SIG-M5 treated with dmso at 0.1 percent for 504 hours (cell line): Measurements from ENCODE around the gene RSF1.

Experiments used
- DNase-seq: peaks from one replicate; lab custom pipeline; 2025; ENCODE audit not compliant: unreplicated experiment; lab: John Stamatoyannopoulos, UW

The RSF1 gene

DNA sequence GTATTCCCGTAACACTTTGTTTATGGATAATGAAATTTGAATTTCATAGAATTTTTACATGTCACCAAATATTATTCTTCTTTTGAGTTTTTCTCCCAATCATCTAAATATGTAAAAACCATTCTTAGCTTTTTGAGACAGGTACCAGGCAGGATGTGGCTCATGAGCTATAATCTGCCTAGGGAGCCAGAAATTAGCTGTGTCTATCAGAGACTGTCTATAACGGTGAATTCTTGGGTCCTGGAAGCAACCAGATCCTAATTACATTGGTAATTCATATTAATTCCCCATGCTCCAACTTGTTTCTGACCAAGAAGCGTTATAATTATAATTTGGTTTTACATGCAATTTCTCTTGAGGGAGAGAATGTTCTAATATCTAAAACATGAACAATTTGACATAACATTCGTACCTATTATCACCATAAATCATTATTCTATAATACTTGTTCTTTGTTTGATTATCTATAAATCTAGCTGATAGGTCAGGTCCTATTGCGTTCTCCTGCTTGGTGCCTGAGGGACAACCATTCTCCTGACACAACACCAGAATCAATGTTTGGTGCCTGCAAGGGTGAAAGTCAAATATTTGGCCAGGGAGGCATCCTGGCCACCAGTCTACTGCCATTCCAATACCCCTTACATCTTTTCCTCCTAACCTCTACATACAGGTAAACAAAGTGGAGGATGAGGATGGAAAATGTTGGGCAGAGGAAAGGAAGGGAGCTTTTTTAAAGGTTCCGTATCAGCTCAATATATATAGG, 69.9 kb downstream of the RSF1 start:
- no peak for DNase-seq

DNA sequence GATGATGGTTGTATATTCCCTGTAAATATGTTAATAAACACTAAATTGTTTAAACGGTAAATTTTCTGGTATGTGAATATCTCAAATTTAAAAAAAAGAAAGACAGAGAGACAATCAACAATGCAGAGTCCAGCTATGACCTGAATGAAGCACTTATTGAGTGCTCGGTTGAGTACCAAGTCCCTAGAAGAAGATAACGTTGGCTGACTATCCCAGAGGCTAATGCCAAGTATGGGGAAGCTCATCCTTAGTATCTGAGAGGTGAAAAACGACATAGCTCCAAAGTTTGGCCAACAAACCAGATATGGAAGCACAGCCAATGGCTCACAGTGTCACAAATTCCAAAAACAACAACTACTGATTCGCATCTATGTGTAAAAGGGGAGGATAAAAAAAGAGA, 71.3 kb downstream of the RSF1 start:
- no peak for DNase-seq

DNA sequence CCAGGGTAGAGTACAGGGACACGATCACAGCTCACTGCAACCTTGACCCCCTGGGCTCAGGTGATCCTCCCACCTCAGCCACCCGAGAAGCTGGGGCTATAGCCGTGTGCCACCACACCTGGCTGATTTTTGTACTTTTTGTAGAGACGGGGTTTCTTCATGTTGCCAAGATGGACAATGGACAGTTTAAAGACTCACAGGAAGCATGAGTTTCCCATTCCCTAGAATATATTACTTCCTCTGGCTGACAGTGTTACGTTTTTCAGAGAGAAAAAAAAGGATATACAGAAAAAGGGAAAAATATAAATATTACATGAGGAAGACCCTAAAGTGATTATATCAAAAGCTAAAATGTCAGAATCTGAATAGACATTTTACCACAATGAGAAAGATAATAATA, 72.3 kb downstream of the RSF1 start:
- no peak for DNase-seq

GRCh38 chr11:77747381-77747969, 73.0 kb downstream of the RSF1 start:
- no peak for DNase-seq

DNA sequence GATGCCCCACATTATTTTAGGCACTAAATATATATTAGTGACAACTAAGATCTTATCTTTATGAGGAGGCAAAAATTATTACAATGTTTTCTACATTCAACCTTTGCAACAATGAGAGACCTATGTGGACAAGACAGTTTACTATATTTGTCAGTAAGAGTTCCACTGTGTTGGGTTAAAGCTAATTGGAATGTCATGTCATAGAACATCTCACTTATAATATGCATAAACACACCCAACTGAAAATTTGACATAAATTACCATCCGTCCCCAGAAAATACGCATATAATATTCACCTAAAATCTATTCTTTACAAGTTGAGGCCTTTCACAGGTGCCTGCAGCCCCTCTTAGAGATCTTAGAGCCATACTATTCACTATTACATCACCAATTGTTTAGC, 84.0 kb downstream of the RSF1 start:
- DNase-seq: no peak

DNA sequence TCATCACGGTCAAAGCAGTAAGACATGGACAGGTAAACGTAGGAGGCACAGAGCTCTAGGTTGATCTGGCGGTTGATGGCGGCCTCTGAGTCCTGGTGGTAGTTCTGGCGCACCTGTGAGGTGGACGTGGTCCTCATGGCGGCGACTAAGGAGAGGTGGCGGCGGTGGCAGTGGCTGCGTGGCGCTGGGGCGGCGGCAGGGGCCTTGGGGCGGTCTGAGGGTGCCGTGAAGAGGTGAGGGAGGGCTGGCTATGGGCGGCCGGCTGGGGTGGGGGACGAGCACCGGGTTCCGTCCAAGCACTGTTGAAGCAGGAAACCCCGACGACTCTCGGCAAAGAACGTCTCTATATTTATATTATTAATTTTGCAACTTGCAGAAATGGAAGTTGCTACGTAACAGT, 85.6 kb downstream of the RSF1 start:
- no peak for DNase-seq

DNA sequence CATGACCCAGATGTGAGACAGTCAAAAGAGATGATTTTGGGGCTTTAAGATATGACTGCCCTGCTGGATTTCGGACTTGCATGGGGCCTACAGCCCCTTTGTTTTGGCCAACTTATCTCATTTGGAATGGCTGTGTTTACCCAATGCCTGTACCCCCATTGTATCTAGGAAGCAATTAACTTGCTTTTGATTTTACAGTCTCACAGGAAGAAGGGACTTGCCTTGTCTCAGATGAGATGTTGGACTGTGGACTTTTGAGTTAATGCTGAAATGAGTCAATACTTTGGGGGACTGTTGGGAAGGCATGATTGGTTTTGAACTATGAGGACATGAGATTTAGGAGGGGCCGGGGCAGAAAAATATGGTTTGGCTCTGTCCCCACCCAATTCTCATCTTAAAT, 88.4 kb downstream of the RSF1 start:
- no peak for DNase-seq

DNA sequence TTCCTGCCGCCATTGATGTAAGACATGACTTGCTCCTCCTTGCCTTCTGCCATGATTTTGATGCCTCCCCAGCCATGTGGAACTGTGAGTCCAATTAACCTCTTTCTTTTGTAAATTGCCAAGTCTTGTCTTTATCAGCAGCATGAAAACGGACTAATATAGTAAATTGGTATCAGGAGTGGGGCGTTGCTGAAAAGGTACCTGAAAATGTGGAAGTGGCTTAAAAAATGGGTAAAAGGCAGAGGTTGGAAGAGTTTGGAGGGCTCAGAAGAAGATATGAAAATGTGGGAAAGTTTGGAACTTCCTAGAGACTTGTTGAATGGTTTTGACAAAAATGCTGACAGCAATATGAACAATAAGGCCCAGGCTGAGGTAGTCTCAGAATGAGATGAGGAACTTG, 89.7 kb downstream of the RSF1 start:
- DNase-seq: no peak

DNA sequence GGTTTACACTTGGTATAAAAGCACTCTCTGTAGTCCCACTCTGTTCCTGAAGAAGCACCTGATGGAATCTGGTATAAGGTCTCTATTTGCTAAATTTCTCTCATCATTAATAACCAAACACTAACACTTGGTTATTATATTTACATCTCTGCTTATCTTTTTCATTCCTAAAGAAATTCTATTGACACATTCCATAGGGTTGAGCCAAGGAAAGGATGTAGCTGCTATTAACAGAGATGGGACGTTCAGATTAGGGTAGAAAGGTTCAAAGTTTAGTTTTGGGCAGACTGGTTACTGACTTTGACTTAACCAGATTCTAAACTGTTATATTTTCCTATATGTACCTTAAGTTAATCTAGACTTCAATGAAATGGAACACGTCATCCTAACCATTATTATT, 91.5 kb downstream of the RSF1 start:
- no peak for DNase-seq

- no peak for DNase-seq
Measured at GRCh38 chr11:77728203-77728786, 92.2 kb downstream of the RSF1 start.

DNA sequence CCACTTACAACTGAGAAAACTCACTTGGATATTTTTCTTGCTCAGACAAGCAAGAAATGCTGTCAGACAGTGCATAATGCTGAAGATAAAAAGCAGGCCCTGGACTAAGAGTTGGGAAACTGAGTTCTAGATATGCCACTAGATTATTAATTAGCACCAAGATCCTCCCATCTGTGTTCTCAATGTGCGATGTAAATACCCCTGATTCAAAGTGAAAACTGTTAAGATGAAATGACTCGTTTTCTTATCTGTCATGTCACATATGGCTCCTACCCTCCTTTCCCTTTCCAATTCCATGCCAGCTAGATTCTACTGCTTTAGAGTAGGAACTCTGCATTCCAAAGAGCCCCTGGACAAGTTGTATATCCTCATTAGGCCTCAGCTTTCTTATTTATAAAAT, 94.0 kb downstream of the RSF1 start:
- no peak for DNase-seq

DNA sequence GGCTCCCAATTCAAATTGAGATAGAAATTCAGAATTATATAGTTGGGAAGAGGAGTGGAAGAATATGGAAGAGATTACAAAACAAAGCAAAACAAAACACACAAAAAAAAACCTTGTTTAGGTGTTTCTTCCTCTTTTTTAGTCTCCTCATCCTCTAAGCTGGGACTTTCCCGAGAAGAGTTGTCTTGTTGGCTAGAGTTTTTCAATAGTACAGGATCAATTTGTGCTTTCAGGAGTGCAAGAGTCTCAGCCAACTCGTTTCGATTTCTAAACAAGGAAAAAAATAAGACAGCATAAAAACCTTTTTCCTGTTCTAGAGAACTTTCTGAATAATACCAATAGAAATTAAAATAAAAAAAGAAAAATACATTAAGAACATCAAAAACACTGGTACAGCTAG, 95.1 kb downstream of the RSF1 start:
- no peak for DNase-seq

DNA sequence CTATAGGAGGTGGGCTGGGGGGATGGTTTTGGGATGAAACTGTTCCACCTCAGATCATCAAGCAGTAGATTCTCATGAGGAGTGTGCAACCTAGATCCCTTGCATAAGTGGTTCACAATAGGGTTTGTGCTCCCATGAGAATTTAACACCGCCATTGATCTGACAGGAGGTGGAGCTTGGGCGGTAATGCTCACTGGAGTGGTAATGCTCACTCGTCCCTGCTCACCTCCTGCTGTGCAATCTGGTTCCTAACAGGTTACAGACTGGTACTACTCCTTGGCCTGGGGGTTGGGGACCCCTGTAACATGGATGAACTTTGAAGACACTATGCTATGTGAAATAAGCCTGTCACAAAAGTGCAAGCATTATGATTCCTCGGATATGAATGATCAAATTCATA, 95.9 kb downstream of the RSF1 start:
- DNase-seq: no peak

- DNase-seq: no peak
Measured at GRCh38 chr11:77723024-77723423, 97.5 kb downstream of the RSF1 start.

- DNase-seq: no peak
Measured at GRCh38 chr11:77710358-77710757, 110.2 kb downstream of the RSF1 start.

DNA sequence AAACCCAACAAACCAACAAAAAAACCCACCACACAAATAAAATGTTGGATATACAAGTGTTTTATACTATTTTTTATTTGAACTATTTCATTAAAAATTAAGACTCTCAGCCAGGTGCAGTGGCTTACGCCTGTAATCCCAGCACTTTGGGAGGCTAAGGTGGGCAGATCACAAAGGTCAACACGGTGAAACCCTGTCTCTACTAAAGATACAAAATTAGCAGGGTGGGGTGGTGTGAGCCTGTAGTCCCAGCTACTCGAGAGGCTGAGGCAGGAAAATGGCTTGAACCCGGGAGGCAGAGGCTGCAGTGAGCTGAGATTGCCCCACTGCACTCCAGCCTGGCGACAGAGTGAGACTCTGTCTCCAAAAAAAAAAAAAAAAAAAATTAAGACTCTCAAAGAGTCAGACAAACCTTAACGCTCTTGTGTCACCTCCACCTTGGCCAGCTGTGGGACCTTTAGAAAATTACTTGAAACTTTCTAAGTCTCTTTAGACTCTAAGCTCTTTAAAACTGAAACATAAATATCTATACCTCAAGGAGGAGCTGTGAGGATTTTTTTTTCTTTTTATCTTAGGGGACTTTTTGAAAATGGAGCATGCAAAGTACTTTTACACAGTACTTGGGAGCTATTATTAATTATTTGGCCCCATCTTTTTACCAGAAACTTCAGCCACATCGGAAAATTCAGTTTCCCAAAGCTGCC, 114.5 kb downstream of the RSF1 start:
- DNase-seq: no peak

DNA sequence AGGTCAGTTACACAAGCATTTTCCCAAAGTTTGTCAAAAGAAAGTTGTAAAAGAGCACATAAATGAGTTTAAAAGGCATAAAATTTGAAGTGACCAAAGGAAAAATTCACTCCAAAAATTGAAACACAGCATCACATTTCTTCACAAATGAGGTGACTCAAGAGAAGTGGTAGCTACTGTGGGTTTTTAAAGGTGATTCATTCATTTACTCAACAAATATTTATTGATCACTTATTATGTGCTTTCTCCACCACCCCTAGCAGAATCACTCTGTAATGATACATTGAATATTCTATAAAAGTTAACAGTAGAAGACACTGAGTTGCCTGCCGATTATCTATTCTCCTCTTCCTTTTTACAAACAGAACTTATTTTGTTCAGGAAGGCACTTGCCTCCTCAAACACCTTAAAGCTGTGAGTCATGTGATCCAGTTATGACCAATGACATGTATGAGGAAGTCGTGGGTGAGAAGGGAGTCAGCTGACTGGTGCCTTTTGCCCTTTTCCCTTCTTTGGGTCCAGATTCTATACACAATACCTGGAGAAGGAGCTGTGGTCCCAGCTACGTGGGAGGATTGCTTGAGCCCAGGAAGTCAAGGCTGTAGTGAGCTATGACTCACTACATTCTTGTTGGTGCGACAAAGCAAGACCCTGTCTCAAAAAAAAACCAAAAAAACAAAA, 115.2 kb downstream of the RSF1 start:
- no peak for DNase-seq

DNA sequence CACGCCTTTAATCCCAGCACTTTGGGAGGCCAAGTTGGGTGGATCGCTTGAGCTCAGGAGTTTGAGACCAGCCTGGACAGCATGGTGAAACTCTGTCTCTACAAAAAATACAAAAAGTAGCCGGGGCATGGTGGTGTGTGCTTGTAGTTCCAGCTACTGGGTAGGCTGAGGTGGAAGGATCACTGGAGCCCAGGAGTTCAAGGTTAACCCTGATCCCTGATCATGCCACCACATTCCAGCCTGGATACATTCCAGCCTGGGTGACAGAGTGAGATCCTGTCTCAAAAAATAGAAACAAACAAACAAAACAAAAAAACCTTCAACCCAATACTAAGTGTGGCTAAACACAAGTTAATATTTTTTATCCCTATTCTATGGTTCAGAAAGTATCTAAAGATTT, 116.5 kb downstream of the RSF1 start:
- no peak for DNase-seq

GRCh38 chr11:77699425-77699824, 121.1 kb downstream of the RSF1 start:
- no peak for DNase-seq

- DNase-seq: no peak
Measured at GRCh38 chr11:77698896-77699295, 121.6 kb downstream of the RSF1 start.

DNA sequence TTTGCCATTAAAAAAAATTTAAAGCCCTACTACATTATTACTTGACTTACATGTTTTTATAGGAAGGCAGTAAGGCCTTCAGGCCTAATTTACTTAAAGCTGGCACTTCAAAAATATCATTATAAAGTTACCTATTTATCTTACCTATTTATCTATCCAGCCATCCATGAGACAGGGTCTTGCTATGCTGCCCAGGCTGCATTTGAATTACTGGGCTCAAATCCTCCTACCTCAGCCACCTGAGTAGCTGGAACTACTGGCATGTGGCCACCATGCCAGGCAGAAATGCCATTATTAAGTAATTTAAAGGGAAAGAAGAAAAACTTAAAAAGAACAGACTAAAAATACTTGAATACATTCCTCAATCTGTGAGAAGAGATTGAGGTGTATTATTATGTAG, 122.7 kb downstream of the RSF1 start:
- DNase-seq: no peak

DNA sequence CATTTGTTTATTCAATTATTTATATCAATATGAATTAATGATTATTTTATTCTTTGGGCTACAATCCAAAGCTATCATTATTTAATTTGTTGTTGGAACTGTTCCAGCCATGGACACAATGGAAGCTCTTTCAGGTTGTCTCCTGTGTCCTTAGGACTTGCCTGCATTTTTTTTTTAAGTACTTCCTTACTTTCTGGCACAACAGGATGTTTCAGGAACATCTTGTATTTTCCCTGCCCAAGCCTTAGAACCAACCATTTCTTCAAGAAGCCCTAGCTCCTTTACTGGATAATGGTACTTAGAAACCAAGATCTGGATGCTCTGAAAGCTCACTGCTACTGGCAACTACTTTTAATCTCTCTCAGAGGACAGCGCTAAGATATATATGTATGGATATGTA, 125.1 kb downstream of the RSF1 start:
- DNase-seq: no peak
